IMR-90 (cell line): ENCODE data around the gene EED. TPM values are rescaled to one million over a fixed set of nuclear protein-coding genes. Genes with fewer than 3 reads are reported as not detected.
A peak's percentile ranks its signal among the peaks of the same experiment; 100 is the strongest.

Experiments
- ATAC-seq: fragments of 200-7000 bp; cut with Tn5 transposase; 2 replicates; pipeline ENCODE4 v1.9.1; 2020; ENCODE audit warnings: low read depth, mild to moderate bottlenecking, moderate library complexity
- BruUV-seq: library from RNA; stranded (reverse); fragments of 400-500 nt; replicated peaks from 2 replicates; lab custom pipeline; 2021; lab: Mats Ljungman, UMichigan
- CTCF ChIA-PET: fragments of 300-600 bp; formaldehyde crosslinking; extraction: SDS; loops from one replicate; lab custom pipeline; 2021; ENCODE audit warnings: antibody characterized with exemption; lab: Yijun Ruan, JAX
- POLR2A ChIA-PET: fragments of 300-600 bp; sonication (Branson Sonifier 250); formaldehyde crosslinking; loops from one replicate; lab custom pipeline; 2022; ENCODE audit warnings: antibody characterized with exemption; ENCODE audit not compliant: unreplicated experiment; lab: Charles Lee
- DNase-seq: peaks from one replicate; pipeline ENCODE4 v3.0.0; 2013
- H2AFZ ChIP-seq: replicated peaks from 2 replicates; pipeline ENCODE3; 2013; ENCODE audit warnings: low read length, mild to moderate bottlenecking; ENCODE audit not compliant: poor library complexity
- H2AK5ac ChIP-seq: 2 replicates; pipeline ENCODE4 v1.6.1; 2013; ENCODE audit warnings: low read depth, low read length, inconsistent platforms
- H2AK9ac ChIP-seq: replicated peaks from 2 replicates; pipeline ENCODE3; 2013; ENCODE audit warnings: mild to moderate bottlenecking, low read depth, low read length, moderate library complexity; ENCODE audit not compliant: poor library complexity
- H2BK120ac ChIP-seq: 2 replicates; pipeline ENCODE4 v1.6.1; 2013; ENCODE audit warnings: low read depth, low read length, inconsistent platforms
- H2BK15ac ChIP-seq: 3 replicates; pipeline ENCODE4 v1.6.1; 2013; ENCODE audit warnings: low read depth, low read length, inconsistent platforms
- H2BK20ac ChIP-seq: 2 replicates; pipeline ENCODE4 v1.6.1; 2013; ENCODE audit warnings: low read depth, mild to moderate bottlenecking, inconsistent platforms, low read length, moderate library complexity
- H2BK5ac ChIP-seq: 2 replicates; pipeline ENCODE4 v1.6.1; 2013; ENCODE audit warnings: mild to moderate bottlenecking, low read depth, low read length, inconsistent platforms; ENCODE audit not compliant: poor library complexity, severe bottlenecking
- H3K14ac ChIP-seq: replicated peaks from 2 replicates; pipeline ENCODE4 v1.6.1; 2013; ENCODE audit warnings: low read depth, low read length, inconsistent platforms
- H3K18ac ChIP-seq: 2 replicates; pipeline ENCODE4 v1.6.1; 2013; ENCODE audit warnings: low read depth, low read length, control low read depth
- H3K23ac ChIP-seq: 2 replicates; pipeline ENCODE4 v1.6.1; 2013; ENCODE audit warnings: low read depth, low read length, inconsistent platforms
- H3K27ac ChIP-seq: 2 replicates; pipeline ENCODE4 v1.5.1; 2013; ENCODE audit warnings: mild to moderate bottlenecking, control low read depth, low read length; ENCODE audit not compliant: insufficient read depth
- H3K27me3 ChIP-seq: 2 replicates; pipeline ENCODE4 v1.6.1; 2013; ENCODE audit warnings: low read length; ENCODE audit not compliant: control insufficient read depth, insufficient read depth
- H3K36me3 ChIP-seq: 2 replicates; pipeline ENCODE4 v1.6.1; 2013; ENCODE audit warnings: low read length, mixed read lengths; ENCODE audit not compliant: control insufficient read depth, insufficient read depth
- H3K4ac ChIP-seq: 2 replicates; pipeline ENCODE4 v1.6.1; 2013; ENCODE audit warnings: low read depth, low read length, inconsistent platforms
- H3K4me1 ChIP-seq: 2 replicates; pipeline ENCODE4 v1.6.1; 2013; ENCODE audit warnings: low read length, mixed read lengths; ENCODE audit not compliant: control insufficient read depth, insufficient read depth
- H3K4me2 ChIP-seq: 2 replicates; pipeline ENCODE4 v1.6.1; 2013; ENCODE audit warnings: low read depth, mild to moderate bottlenecking, control low read depth, low read length, moderate library complexity
- H3K4me3 ChIP-seq: 2 replicates; pipeline ENCODE4 v1.5.1; 2013; ENCODE audit warnings: low read depth, mild to moderate bottlenecking, control low read depth, low read length, moderate library complexity; ENCODE audit not compliant: insufficient read depth
- H3K56ac ChIP-seq: 2 replicates; pipeline ENCODE4 v1.6.1; 2013; ENCODE audit warnings: low read length, inconsistent platforms; ENCODE audit not compliant: insufficient read depth; ENCODE audit errors: extremely low read depth
- H3K79me1 ChIP-seq, 2 experiments: 2 replicates each; pipeline ENCODE4 v1.6.1; 2013; ENCODE audit warnings: low read length in 2 of 2, inconsistent platforms in 1 of 2, low read depth in 1 of 2
- H3K9ac ChIP-seq: 2 replicates; pipeline ENCODE4 v1.6.1; 2013; ENCODE audit warnings: low read depth, low read length, control low read depth
- H3K9me1 ChIP-seq: 2 replicates; pipeline ENCODE4 v1.6.1; 2013; ENCODE audit warnings: low read length, inconsistent platforms; ENCODE audit not compliant: insufficient read depth
- H3K9me3 ChIP-seq: 2 replicates; pipeline ENCODE4 v1.6.1; 2013; ENCODE audit warnings: low read length; ENCODE audit not compliant: control insufficient read depth, insufficient read depth
- H4K20me1 ChIP-seq: 2 replicates; pipeline ENCODE4 v1.6.1; 2013; ENCODE audit warnings: low read length, inconsistent platforms; ENCODE audit not compliant: insufficient read depth
- H4K5ac ChIP-seq: 2 replicates; pipeline ENCODE4 v1.6.1; 2013; ENCODE audit warnings: mild to moderate bottlenecking, low read depth, low read length, control low read depth
- H4K8ac ChIP-seq, 2 experiments: 2 replicates each; pipeline ENCODE4 v1.6.1; 2013; ENCODE audit warnings: low read depth in 2 of 2, low read length in 2 of 2, control low read depth in 1 of 2, inconsistent platforms in 1 of 2
- H4K91ac ChIP-seq: 2 replicates; pipeline ENCODE4 v1.6.1; 2013; ENCODE audit warnings: low read depth, low read length, inconsistent platforms; ENCODE audit not compliant: insufficient read depth
- CTCF ChIP-seq: conservative IDR thresholded peaks from 2 replicates; pipeline ENCODE4 v1.5.1; 2012; ENCODE audit warnings: mild to moderate bottlenecking, low read depth, low read length, improper control_type of control experiment
- MAFK ChIP-seq: IDR thresholded peaks from 2 replicates; pipeline ENCODE4 v1.6.1; 2012; ENCODE audit warnings: low read depth, low read length, improper control_type of control experiment
- RAD21 ChIP-seq: IDR thresholded peaks from 2 replicates; pipeline ENCODE4 v1.6.1; 2012; ENCODE audit warnings: low read length, improper control_type of control experiment
- RFX5 ChIP-seq: IDR thresholded peaks from 2 replicates; pipeline ENCODE4 v1.8.0; 2012; ENCODE audit warnings: low read depth, mild to moderate bottlenecking, low read length, moderate library complexity
- SMC3 ChIP-seq: fragments of 150-350 bp; IDR thresholded peaks from 2 replicates; pipeline ENCODE4 v1.6.1; 2016; ENCODE audit warnings: low read depth, mild to moderate bottlenecking, antibody characterized with exemption, low read length, moderate library complexity
- WGBS, 2 experiments: methylation state at CpG; one replicate each; pipeline versions ENCODE4 v1.1.5 to v1.1.7; 2013; ENCODE audit warnings: missing lambda C conversion rate in 2 of 2; ENCODE audit not compliant: insufficient read length in 1 of 2; ENCODE audit errors: extremely low coverage in 2 of 2; 5-methylcytosine and 5-hydroxymethylcytosine counted together
- dilution Hi-C: fragments of 300-500 bp; cut with HindIII; formaldehyde crosslinking; loops from one replicate; pipeline ENCODE4 v1.14.3; 2018; ENCODE audit warnings: low sequenced_read_pairs; ENCODE audit not compliant: unreplicated experiment
- in situ Hi-C: fragments of 300-500 bp; cut with MboI; formaldehyde crosslinking; loops from 3 replicates; pipeline ENCODE4 v1.14.3; 2019; ENCODE audit warnings: low sequenced_read_pairs, inconsistent platforms, mixed read lengths
- intact Hi-C: fragments of 100-400 bp; cut with micrococcal nuclease; formaldehyde crosslinking; loops from 2 replicates; pipeline ENCODE4 v1.10.0; 2022
- polyA plus RNA-seq, 3 experiments: library from polyadenylated mRNA; depleted of rRNA; stranded (reverse); fragments of >200 nt; gene quantifications; 2 replicates each; pipeline ENCODE4 v1.2.3, GENCODE V29; 2012; ENCODE audit warnings: low replicate concordance in 1 of 3
- total RNA-seq: library from RNA; depleted of rRNA; stranded (reverse); fragments of >200 nt; gene quantifications from 2 replicates; pipeline ENCODE4 v1.2.3, GENCODE V29; 2012

EED gene
- total and polyA plus RNA-seq, 2 of the 4 experiments (the other 2 are of a cell fraction), result 11.1 to 11.5 TPM

GRCh38 chr11:86291466-86292262 is 47.1 kb downstream of the EED start:
- intact Hi-C loops (loop anchor here (1.0 to 5.0 kb wide), 3 partner anchors 350 to 694 kb away; partner anchors contain the start of gene CCDC83), in situ Hi-C loops (loop anchor here (10.0 to 25.0 kb wide), 2 partner anchors 427 to 604 kb away; partner anchors contain the start of gene CCDC89), dilution Hi-C loops (no loop called here)
- ChIA-PET CTCF (interaction anchor here (0.6 to 0.7 kb wide), 4 partner anchors 261 to 376 kb away, joined by 3 to 10 read pairs (median 4); no protein-coding TSS in a partner anchor), POLR2A (no interaction called here)
- Histone ChIP-seq H2AK9ac (no peak overlapping the region), H3K9me1 (no peaks in the 10 kb centered on the region), H4K5ac (no peak overlapping the region), H3K14ac (no peak overlapping the region), H3K27ac (no peak overlapping the region), H2BK120ac (no peak overlapping the region), H2BK5ac (no peak overlapping the region), H2BK15ac (no peak overlapping the region), H3K79me1 (0 out of 4 replicates have a peak, but pooled peaks cover 0 to 3% of the 10 kb centered on the region in 2 experiments), H2BK20ac (no peak overlapping the region), H3K23ac (no peak overlapping the region), H3K9me3 (no peaks in the 10 kb centered on the region), H3K18ac (no peak overlapping the region), H3K4me2 (no peak overlapping the region), H3K4ac (no peak overlapping the region), H4K91ac (no peak overlapping the region), H4K8ac (no peak overlapping the region), H3K9ac (no peak overlapping the region), H3K4me3 (no peak overlapping the region), H3K4me1 (peaks cover 2% of the 10 kb centered on the region; the same call in 1 of the 2 replicates), H3K56ac (no peak overlapping the region), H2AK5ac (no peak overlapping the region), H3K36me3 (no peaks in the 10 kb centered on the region), H3K27me3 (peaks cover 2% of the 10 kb centered on the region; the same call in 1 of the 2 replicates), H4K20me1 (no peaks in the 10 kb centered on the region; the same call in 1 of the 2 replicates), H2AFZ (no peak overlapping the region)
- WGBS, 2 experiments, result no CpG with 5 or more reads among the region's 3 CpGs
- ATAC-seq, result peak; percentile 71; the same call in 1 of the 2 replicates
- BruUV-seq, result no TSS peak
- no peak for TF ChIP-seq RFX5
- peak; percentile 81 for TF ChIP-seq RAD21
- peak; percentile 73 for TF ChIP-seq SMC3
- peak; percentile 69 for TF ChIP-seq CTCF
- TF ChIP-seq MAFK, result 0 out of 2 replicates have a peak, but pooled peaks have one; percentile 22
- DNase-seq, result peak; percentile 55
